ENCODE results near the gene IDH3A. TPM values are rescaled to one million over a fixed set of nuclear protein-coding genes. Genes with fewer than 3 reads are reported as not detected.

IDH3A gene
- total RNA-seq, 1 experiment from 2014 or later: 116 TPM

GRCh38 chr15:78109156-78109555 is 40.0 kb upstream of the IDH3A start:
- in situ Hi-C loops (cut with HindIII; ENCODE audit: low pct_unique_long_range_greater_than_20kb, low sequenced_read_pairs) (no loop called here), intact Hi-C loops (cut with micrococcal nuclease; ENCODE audit: unreplicated experiment) (loop anchor here (2.0 kb wide), 1 partner anchor 150 kb away; no protein-coding TSS in a partner anchor)
- H3K27ac ChIP-seq (ENCODE audit: low read length): no peak overlapping the region
- no peaks in the 10 kb centered on the region for H3K36me3 ChIP-seq (ENCODE audit: control insufficient read depth, insufficient read depth, low read length)
- no peak for DNase-seq (ENCODE audit: low read depth, low spot score)
- H3K9me3 ChIP-seq (ENCODE audit: control insufficient read depth, insufficient read depth, low read depth, low read length): no peaks in the 10 kb centered on the region
- ChIA-PET CTCF (interaction anchor here (0.6 to 2.3 kb wide), 7 partner anchors 61 to 150 kb away, joined by 3 to 17 read pairs (median 7); no protein-coding TSS in a partner anchor), POLR2A (no interaction called here)
- no peaks in the 10 kb centered on the region for H3K27me3 ChIP-seq (ENCODE audit: control insufficient read depth, insufficient read depth, low read length)
- no peak for ATAC-seq
- no TSS peak for BruUV-seq (replicated peaks)
- TF ChIP-seq REST (IDR thresholded peaks at IDR 0.05; ENCODE audit: insufficient read depth in 1 of 2, low read depth in 2 of 2, low read length in 1 of 2): no peak
- no peak for TF ChIP-seq POLR2AphosphoS5 (IDR thresholded peaks at IDR 0.05; ENCODE audit: low read depth, low read length)
- no peak for TF ChIP-seq SIN3A (IDR thresholded peaks at IDR 0.05; ENCODE audit: borderline replicate concordance, insufficient read depth, low read depth, low read length)
- TF ChIP-seq CTCF (IDR thresholded peaks at IDR 0.05): no peak
- TF ChIP-seq TCF7L2 (IDR thresholded peaks at IDR 0.05; ENCODE audit: low read depth, low read length): no peak
- H3K4me1 ChIP-seq (ENCODE audit: control insufficient read depth, insufficient read depth, low read length): no peaks in the 10 kb centered on the region
- H3K4me3 ChIP-seq (ENCODE audit: low read depth in 2 of 2, low read length in 2 of 2): no peak overlapping the region

- no peak for TF ChIP-seq SIN3A (IDR thresholded peaks at IDR 0.05; ENCODE audit: borderline replicate concordance, insufficient read depth, low read depth, low read length)
- no peak for TF ChIP-seq REST (IDR thresholded peaks at IDR 0.05; ENCODE audit: insufficient read depth in 1 of 2, low read depth in 2 of 2, low read length in 1 of 2)
- no peak for TF ChIP-seq POLR2AphosphoS5 (IDR thresholded peaks at IDR 0.05; ENCODE audit: low read depth, low read length)
- no peak for TF ChIP-seq CTCF (IDR thresholded peaks at IDR 0.05)
- no peak for TF ChIP-seq TCF7L2 (IDR thresholded peaks at IDR 0.05; ENCODE audit: low read depth, low read length)
- no peaks in the 10 kb centered on the region for H3K9me3 ChIP-seq (ENCODE audit: control insufficient read depth, insufficient read depth, low read depth, low read length)
- ATAC-seq: no peak
- H3K27me3 ChIP-seq (ENCODE audit: control insufficient read depth, insufficient read depth, low read length): no peaks in the 10 kb centered on the region
- no peak overlapping the region for H3K4me3 ChIP-seq (ENCODE audit: low read depth in 2 of 2, low read length in 2 of 2)
- no peak overlapping the region for H3K27ac ChIP-seq (ENCODE audit: low read length)
- in situ Hi-C loops (cut with HindIII; ENCODE audit: low pct_unique_long_range_greater_than_20kb, low sequenced_read_pairs) (no loop called here), intact Hi-C loops (cut with micrococcal nuclease; ENCODE audit: unreplicated experiment) (loop anchor here (5.0 kb wide), 1 partner anchor 87 kb away; no protein-coding TSS in a partner anchor)
- no peak for DNase-seq (ENCODE audit: low read depth, low spot score)
- no TSS peak for BruUV-seq (replicated peaks)
- CTCF ChIA-PET: interaction anchor here (0.5 to 1.4 kb wide), 6 partner anchors 18 to 876 kb away, joined by 3 to 13 read pairs (median 4); no protein-coding TSS in a partner anchor
- no peaks in the 10 kb centered on the region for H3K36me3 ChIP-seq (ENCODE audit: control insufficient read depth, insufficient read depth, low read length)
- POLR2A ChIA-PET: no interaction called here
- H3K4me1 ChIP-seq (ENCODE audit: control insufficient read depth, insufficient read depth, low read length): no peaks in the 10 kb centered on the region
These were observed 39.1 kb upstream of the IDH3A start for GRCh38 chr15:78110096-78110495.
